HepG2 (cell line): ENCODE measurements around the gene MFNG. TPM values are rescaled to one million over a fixed set of nuclear protein-coding genes. Genes with fewer than 3 reads are reported as not detected.

Experiments used
- FLYWCH1 ChIP-seq: sonication (generic); formaldehyde crosslinking; IDR thresholded peaks from 2 replicates; pipeline ENCODE4 v1.8.1; 2023; ENCODE audit warnings: mild to moderate bottlenecking, missing genetic modification reagents
- GZF1 ChIP-seq: sonication (generic); formaldehyde crosslinking; IDR thresholded peaks from 2 replicates; pipeline ENCODE4 v1.5.1; 2020; ENCODE audit warnings: mild to moderate bottlenecking, missing genetic modification reagents
- HNRNPUL1 ChIP-seq: fragments of 200-400 bp; formaldehyde crosslinking; IDR thresholded peaks from 2 replicates; pipeline ENCODE4 v1.6.1; 2017; ENCODE audit warnings: low read depth, mild to moderate bottlenecking, low read length, moderate library complexity
- MAZ ChIP-seq, 2 experiments: sonication (generic) in 1 of 2; formaldehyde crosslinking in 1 of 2; IDR thresholded peaks; 2 replicates each; pipeline versions ENCODE4 v1.5.0 to v1.6.1; 2012 to 2020; ENCODE audit warnings: low read depth in 2 of 2, mild to moderate bottlenecking in 2 of 2, borderline replicate concordance in 1 of 2, improper control_type of control experiment in 1 of 2, low read length in 1 of 2, missing genetic modification reagents in 1 of 2, moderate library complexity in 1 of 2
- PAX8 ChIP-seq: sonication (generic); formaldehyde crosslinking; IDR thresholded peaks from 2 replicates; pipeline ENCODE4 v1.8.0; 2022; ENCODE audit warnings: mild to moderate bottlenecking, missing genetic modification reagents, borderline replicate concordance
- RBAK ChIP-seq: sonication (generic); formaldehyde crosslinking; IDR thresholded peaks from 2 replicates; pipeline ENCODE4 v1.5.1; 2020; ENCODE audit warnings: mild to moderate bottlenecking, missing genetic modification reagents
- RFXAP ChIP-seq: sonication (generic); formaldehyde crosslinking; IDR thresholded peaks from 2 replicates; pipeline ENCODE4 v1.4.0; 2020; ENCODE audit warnings: missing genetic modification reagents, borderline replicate concordance
- RORA ChIP-seq: sonication (generic); formaldehyde crosslinking; IDR thresholded peaks from 2 replicates; pipeline ENCODE4 v1.5.0; 2020; ENCODE audit warnings: mild to moderate bottlenecking, missing genetic modification reagents, moderate library complexity
- SNAI1 ChIP-seq: sonication (generic); formaldehyde crosslinking; IDR thresholded peaks from 2 replicates; pipeline ENCODE4 v1.5.0; 2020; ENCODE audit warnings: mild to moderate bottlenecking, missing genetic modification reagents, borderline replicate concordance
- SOX5 ChIP-seq: IDR thresholded peaks from 2 replicates; pipeline ENCODE4 v1.6.1; 2016; ENCODE audit warnings: borderline replicate concordance
- SPEN ChIP-seq: sonication (generic); formaldehyde crosslinking; IDR thresholded peaks from 2 replicates; pipeline ENCODE4 v1.5.1; 2020; ENCODE audit warnings: low read depth, mild to moderate bottlenecking, missing genetic modification reagents
- TGIF2 ChIP-seq: IDR thresholded peaks from 2 replicates; pipeline ENCODE4 v1.6.1; 2016; ENCODE audit warnings: control low read depth, missing compliant biosample characterization
- YY1 ChIP-seq: IDR thresholded peaks from 2 replicates; pipeline ENCODE4 v1.6.1; 2011; ENCODE audit warnings: low read length, low read depth, moderate library complexity, mild to moderate bottlenecking; ENCODE audit not compliant: insufficient read depth, insufficient replicate concordance
- ZC3H13 ChIP-seq: sonication (generic); formaldehyde crosslinking; IDR thresholded peaks from 2 replicates; pipeline ENCODE4 v1.8.1; 2023; ENCODE audit warnings: mild to moderate bottlenecking, missing genetic modification reagents, moderate library complexity
- ZNF160 ChIP-seq: sonication (generic); formaldehyde crosslinking; IDR thresholded peaks from 2 replicates; pipeline ENCODE4 v1.8.0; 2022; ENCODE audit warnings: mild to moderate bottlenecking, inconsistent platforms, missing genetic modification reagents
- ZNF33B ChIP-seq: sonication (generic); formaldehyde crosslinking; IDR thresholded peaks from 2 replicates; pipeline ENCODE4 v1.5.1; 2020; ENCODE audit warnings: mild to moderate bottlenecking, missing genetic modification reagents
- ZNF543 ChIP-seq: sonication (generic); formaldehyde crosslinking; IDR thresholded peaks from 2 replicates; pipeline ENCODE4 v1.4.0; 2020; ENCODE audit warnings: mild to moderate bottlenecking, missing genetic modification reagents
- ZNF556 ChIP-seq: sonication (generic); formaldehyde crosslinking; IDR thresholded peaks from 2 replicates; pipeline ENCODE4 v1.4.0; 2020; ENCODE audit warnings: mild to moderate bottlenecking, missing genetic modification reagents, borderline replicate concordance
- ZNF670 ChIP-seq: sonication (generic); formaldehyde crosslinking; IDR thresholded peaks from 2 replicates; pipeline ENCODE4 v1.8.0; 2022; ENCODE audit warnings: mild to moderate bottlenecking, missing genetic modification reagents, borderline replicate concordance
- ZNF737 ChIP-seq: sonication (generic); formaldehyde crosslinking; IDR thresholded peaks from 2 replicates; pipeline ENCODE4 v1.5.0; 2020; ENCODE audit warnings: missing genetic modification reagents, mild to moderate bottlenecking, borderline replicate concordance
- ZNF746 ChIP-seq: sonication (generic); formaldehyde crosslinking; IDR thresholded peaks from 2 replicates; pipeline ENCODE4 v1.8.0; 2022; ENCODE audit warnings: mild to moderate bottlenecking, missing genetic modification reagents
- ZNF788 ChIP-seq: sonication (generic); formaldehyde crosslinking; IDR thresholded peaks from 2 replicates; pipeline ENCODE4 v1.5.0; 2020; ENCODE audit warnings: mild to moderate bottlenecking, missing genetic modification reagents, borderline replicate concordance
- ZSCAN31 ChIP-seq: sonication (generic); formaldehyde crosslinking; IDR thresholded peaks from 2 replicates; pipeline ENCODE4 v1.5.0; 2020; ENCODE audit warnings: low read depth, mild to moderate bottlenecking, missing genetic modification reagents
- polyA plus RNA-seq, 8 experiments: library from polyadenylated mRNA; depleted of rRNA in 3 of 8; stranded (reverse) in 7 of 8; unstranded in 1 of 8; fragments of >200 nt; fragmentation: Illumina TruSeq in 4 of 8; extraction: Trizol in 4 of 8; gene quantifications; 2 replicates each; pipeline versions ENCODE4 v1.2.1 to v1.2.3, GENCODE V29; 2011 to 2016; ENCODE audit warnings: low read depth in 4 of 8, missing spikeins in 1 of 8, mixed read lengths in 1 of 8; ENCODE audit not compliant: insufficient read depth in 1 of 8
- total RNA-seq, 5 experiments: library from RNA; depleted of rRNA; stranded (reverse); fragments of >200 nt; fragmentation: Illumina TruSeq; extraction: Trizol; gene quantifications; 2 replicates each; pipeline ENCODE4 v1.2.3, GENCODE V29; 2016; ENCODE audit warnings: low read depth in 1 of 5
- TF ChIP-seq, protein P1 (sequence below): sonication (generic); formaldehyde crosslinking; IDR thresholded peaks from 2 replicates; pipeline ENCODE4 v1.8.1; 2023; ENCODE audit warnings: mild to moderate bottlenecking, moderate library complexity, missing genetic modification reagents
- TF ChIP-seq, protein P2 (sequence below): IDR thresholded peaks from 2 replicates; pipeline ENCODE4 v1.6.1; 2016; ENCODE audit warnings: mild to moderate bottlenecking
- TF ChIP-seq, protein P3 (sequence below): sonication (generic); formaldehyde crosslinking; IDR thresholded peaks from 2 replicates; pipeline ENCODE4 v1.8.1; 2023; ENCODE audit warnings: mild to moderate bottlenecking, inconsistent platforms, moderate library complexity, missing genetic modification reagents, borderline replicate concordance

Gene MFNG
- total and polyA plus RNA-seq, 2 of the 13 experiments (the other 11 are each of a cell fraction or from before 2014, with no cell fraction given): 1.0 to 11.7 TPM

DNA sequence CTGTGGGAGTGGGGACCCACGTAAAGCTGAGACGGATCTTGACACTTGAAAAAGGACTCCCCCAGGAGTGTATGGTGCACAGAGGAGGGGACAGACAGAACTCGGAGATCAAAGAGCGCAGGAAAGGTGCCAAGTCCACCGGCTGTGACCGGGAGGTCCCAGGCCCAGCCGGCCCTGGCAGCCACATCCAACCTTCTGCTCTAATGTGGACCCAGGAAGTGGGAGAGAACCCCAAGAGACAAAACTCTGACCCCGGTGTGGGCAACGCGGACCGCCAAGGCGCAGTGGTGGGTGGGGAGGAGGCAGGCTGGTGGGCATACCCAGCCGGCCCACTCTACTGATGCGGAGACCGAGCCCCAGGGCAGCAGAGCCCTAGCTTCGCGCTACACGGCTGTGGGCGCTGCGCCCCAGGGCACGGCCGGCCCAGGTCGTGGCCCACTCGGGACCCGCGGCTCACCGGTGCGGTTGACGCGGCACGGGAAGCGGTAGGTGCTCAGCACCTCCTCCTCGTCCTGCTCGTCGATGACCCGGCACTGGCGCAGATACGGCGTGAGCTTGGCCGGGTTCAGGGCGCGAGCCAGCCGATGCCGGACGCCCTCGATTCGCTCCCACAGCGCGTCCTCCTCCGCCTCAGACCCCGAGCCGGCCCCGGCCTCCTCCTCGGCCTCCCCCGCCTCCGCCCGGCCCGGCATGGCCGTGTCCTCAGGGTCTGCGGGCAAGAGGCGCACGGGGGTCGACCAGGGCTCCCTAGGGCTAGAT is 32.5 kb upstream of the MFNG start (continued):
- no peak for TF ChIP-seq MAZ (IDR thresholded peaks at IDR 0.05; ENCODE audit: borderline replicate concordance, low read depth, low read length)
- peak; percentile 19; the same call in 1 of the 2 replicates for TF ChIP-seq MAZ (CRISPR knock-in tag; IDR thresholded peaks at IDR 0.05; ENCODE audit: low read depth)
- TF ChIP-seq RBAK (CRISPR knock-in tag): no peak
- TF ChIP-seq ZNF746 (CRISPR knock-in tag): no peak; the same call in none of the 2 replicates
- peak; percentile 86; the same call in 1 of the 2 replicates for TF ChIP-seq ZNF543
- no peak for TF ChIP-seq GZF1 (CRISPR knock-in tag)
- TF ChIP-seq ZNF788: peak; percentile 53
- TF ChIP-seq ZNF160: peak; percentile 87
- peak; percentile 96 for TF ChIP-seq SNAI1 (CRISPR knock-in tag)
- TF ChIP-seq, protein P1, sequence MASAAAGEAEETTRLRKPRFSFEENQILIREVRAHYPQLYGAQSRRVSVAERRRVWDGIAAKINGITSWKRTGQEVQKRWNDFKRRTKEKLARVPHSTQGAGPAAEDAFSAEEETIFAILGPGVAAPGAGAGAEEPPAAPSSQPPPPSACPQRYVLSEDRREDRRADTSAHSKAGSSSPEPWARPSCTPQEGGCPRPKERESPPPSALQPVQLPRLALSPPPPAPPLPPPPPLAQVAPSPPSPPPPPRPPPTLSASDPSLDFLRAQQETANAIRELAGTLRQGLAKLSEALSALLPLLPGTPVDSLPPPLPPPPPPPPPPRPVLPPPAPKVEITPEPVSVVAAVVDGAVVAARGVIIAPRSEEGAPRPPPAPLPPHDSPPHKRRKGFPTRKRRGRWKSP: peak; percentile 35; the same call in 1 of the 2 replicates
- peak; percentile 24; the same call in 1 of the 2 replicates for TF ChIP-seq RFXAP (CRISPR knock-in tag)
- TF ChIP-seq TGIF2 (CRISPR knock-in tag): no peak
- no peak; the same call in 1 of the 2 replicates for TF ChIP-seq ZNF33B (CRISPR knock-in tag)
- TF ChIP-seq ZNF670 (CRISPR knock-in tag): no peak
- TF ChIP-seq HNRNPUL1: no peak
- TF ChIP-seq YY1: peak; percentile 6
- no peak; the same call in 1 of the 2 replicates for TF ChIP-seq ZSCAN31
- no peak for TF ChIP-seq FLYWCH1
- TF ChIP-seq, protein P2, sequence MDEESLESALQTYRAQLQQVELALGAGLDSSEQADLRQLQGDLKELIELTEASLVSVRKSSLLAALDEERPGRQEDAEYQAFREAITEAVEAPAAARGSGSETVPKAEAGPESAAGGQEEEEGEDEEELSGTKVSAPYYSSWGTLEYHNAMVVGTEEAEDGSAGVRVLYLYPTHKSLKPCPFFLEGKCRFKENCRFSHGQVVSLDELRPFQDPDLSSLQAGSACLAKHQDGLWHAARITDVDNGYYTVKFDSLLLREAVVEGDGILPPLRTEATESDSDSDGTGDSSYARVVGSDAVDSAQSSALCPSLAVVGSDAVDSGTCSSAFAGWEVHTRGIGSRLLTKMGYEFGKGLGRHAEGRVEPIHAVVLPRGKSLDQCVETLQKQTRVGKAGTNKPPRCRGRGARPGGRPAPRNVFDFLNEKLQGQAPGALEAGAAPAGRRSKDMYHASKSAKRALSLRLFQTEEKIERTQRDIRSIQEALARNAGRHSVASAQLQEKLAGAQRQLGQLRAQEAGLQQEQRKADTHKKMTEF: peak; percentile 47; the same call in 1 of the 2 replicates
- TF ChIP-seq SOX5 (CRISPR knock-in tag): no peak
- no peak for TF ChIP-seq ZNF737 (CRISPR knock-in tag)
- TF ChIP-seq PAX8 (CRISPR knock-in tag): peak; percentile 48; the same call in 1 of the 2 replicates
- no peak; the same call in 1 of the 2 replicates for TF ChIP-seq SPEN
- TF ChIP-seq ZNF556 (CRISPR knock-in tag): peak; percentile 19; the same call in 1 of the 2 replicates
- TF ChIP-seq ZC3H13: peak; percentile 62
- no peak for TF ChIP-seq RORA (CRISPR knock-in tag)
- TF ChIP-seq, protein P3, sequence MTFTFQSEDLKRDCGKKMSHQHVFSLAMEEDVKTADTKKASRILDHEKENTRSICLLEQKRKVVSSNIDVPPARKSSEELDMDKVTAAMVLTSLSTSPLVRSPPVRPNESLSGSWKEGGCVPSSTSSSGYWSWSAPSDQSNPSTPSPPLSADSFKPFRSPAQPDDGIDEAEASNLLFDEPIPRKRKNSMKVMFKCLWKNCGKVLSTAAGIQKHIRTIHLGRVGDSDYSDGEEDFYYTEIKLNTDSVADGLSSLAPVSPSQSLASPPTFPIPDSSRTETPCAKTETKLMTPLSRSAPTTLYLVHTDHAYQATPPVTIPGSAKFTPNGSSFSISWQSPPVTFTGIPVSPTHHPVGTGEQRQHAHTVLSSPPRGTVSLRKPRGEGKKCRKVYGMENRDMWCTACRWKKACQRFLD: peak; percentile 52; the same call in 1 of the 2 replicates
